Pulmonary artery endothelial cell (primary cell): ENCODE data around the gene ENTREP1. TPM values are rescaled to one million over a fixed set of nuclear protein-coding genes. Genes with fewer than 3 reads are reported as not detected.
"Not testable (repeated sequence)": the region's sequence is repeated elsewhere in the genome, so short reads cannot be mapped to it uniquely, and the experiment has no call there.

Experiments
- DNase-seq: peaks from one replicate; pipeline ENCODE4 v3.0.0-alpha.2; 2011; ENCODE audit warnings: low read depth, low spot score
- total RNA-seq: library from RNA; depleted of rRNA; stranded (reverse); fragments of >200 nt; gene quantifications from 2 replicates; pipeline ENCODE4 v1.2.3, GENCODE V29; 2014

The ENTREP1 gene, protein sequence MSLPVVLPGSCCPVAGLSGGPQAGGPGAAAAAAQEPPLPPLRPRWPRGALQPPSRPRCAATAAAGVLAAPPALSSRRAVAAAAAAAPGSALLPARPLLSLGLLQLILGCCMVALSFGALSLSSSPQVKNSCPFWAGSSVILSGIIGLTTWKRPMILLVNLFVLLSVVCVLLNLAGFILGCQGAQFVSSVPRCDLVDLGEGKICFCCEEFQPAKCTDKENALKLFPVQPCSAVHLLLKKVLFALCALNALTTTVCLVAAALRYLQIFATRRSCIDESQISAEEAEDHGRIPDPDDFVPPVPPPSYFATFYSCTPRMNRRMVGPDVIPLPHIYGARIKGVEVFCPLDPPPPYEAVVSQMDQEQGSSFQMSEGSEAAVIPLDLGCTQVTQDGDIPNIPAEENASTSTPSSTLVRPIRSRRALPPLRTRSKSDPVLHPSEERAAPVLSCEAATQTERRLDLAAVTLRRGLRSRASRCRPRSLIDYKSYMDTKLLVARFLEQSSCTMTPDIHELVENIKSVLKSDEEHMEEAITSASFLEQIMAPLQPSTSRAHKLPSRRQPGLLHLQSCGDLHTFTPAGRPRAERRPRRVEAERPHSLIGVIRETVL
- 1.5 and 3.5 TPM in 2 replicates for total RNA-seq

GRCh38 chr9:69324549-69325401, at the start of gene ENTREP1:
ENTREP1 (plus strand) TSS chr9:69325215; CDS start chr9:69325310, 95 bp downstream.
- DNase-seq = no peak

- no peak for DNase-seq
These were observed 48.2 kb upstream of the ENTREP1 start for GRCh38 chr9:69276775-69277174.

DNA sequence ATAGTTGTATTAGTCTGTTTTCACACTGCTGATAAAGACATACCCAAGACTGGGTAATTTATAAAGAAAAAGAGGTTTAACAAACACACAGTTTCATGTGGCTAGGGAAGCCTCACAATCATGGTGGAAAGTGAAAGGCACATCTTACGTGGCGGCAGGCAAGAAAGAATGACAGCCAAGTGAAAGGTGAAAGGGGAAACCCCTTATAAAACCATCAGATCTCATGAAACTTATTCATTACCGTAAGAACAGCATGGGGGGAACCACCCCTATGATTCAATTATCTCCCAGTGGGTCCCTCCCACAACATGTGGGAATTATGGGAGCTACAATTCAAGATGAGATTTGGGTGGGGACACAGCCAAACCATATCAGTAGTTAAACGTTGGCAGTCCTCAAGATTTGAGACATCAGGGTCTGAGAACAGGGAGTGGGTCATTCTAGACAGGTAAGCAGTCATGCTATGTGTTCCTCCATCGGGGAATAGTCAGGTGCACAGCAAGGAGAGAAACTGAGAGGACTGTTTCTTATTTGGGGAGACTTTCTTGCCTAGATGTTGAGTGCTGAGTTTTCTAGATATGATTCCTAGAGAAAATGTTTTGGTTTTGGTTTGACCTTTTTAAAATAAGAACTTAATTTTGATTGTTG, 45.8 kb upstream of the ENTREP1 start:
- DNase-seq = no peak

- DNase-seq = no peak
These were observed 45.3 kb upstream of the ENTREP1 start for GRCh38 chr9:69279733-69280132.

- peak; percentile 10 for DNase-seq
These were observed 42.0 kb upstream of the ENTREP1 start for GRCh38 chr9:69283003-69283402.

DNA sequence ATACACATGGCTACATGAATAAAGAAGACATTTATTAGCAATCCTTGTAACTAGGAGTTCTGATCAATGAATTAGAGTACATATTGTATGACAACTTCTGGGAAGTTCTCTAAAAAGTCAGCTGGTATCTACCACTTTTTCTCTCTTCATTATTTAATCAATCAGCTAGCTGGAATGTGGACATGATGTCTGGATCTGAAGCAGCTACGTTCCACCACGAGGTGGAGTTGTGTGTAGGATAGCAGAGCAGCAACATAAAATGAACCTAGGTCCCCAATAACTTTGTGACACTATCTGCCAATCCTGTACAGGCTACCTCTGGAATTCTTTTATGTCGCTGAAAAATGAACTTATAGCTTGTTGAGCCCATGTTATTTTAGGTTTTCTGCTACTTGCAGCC, 32.9 kb upstream of the ENTREP1 start:
- DNase-seq = no peak

GRCh38 chr9:69293156-69293555, 31.9 kb upstream of the ENTREP1 start:
- DNase-seq = no peak

- no peak for DNase-seq
These were observed 29.0 kb upstream of the ENTREP1 start for GRCh38 chr9:69295872-69296552.

- DNase-seq = no peak
These were observed 27.6 kb upstream of the ENTREP1 start for GRCh38 chr9:69297300-69297980.

DNA sequence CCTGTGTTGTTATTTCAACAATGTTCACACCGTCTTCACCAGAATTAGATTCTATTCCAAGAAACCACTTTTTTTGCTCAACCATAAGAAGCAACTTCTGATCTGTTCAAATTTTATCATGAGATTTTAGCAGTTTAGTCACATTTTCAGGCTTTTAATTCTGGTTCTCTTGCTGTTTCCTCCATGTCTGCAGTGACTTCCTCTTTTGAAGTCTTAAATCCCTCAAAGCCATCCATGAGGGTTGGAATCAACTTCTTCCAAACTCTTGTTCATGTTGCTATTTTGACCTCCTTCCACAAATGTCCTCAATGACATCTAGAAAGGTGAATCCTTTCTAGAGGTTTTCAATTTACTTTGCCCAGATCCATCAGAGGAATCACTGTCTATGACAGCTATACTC, 25.7 kb upstream of the ENTREP1 start:
- no peak for DNase-seq

DNA sequence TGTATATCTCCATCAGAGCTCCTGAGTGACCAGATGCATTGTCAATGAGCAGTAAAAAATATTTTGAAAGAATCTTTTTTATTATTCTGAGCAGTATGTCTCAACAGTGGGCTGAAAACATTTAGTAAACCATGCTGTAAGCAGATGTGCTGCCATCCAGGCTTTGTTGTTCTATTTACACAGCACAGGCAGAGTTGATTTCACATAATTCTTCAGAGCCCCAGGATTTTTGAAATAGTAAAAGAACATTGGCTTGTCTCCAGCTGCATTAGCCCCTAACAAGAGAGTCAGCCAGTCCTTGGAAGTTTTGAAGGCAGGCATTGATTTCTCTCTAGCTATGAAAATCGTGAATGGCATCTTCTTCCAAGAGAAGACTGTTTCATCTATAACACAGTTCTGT, 25.2 kb upstream of the ENTREP1 start:
- DNase-seq = no peak

GRCh38 chr9:69303331-69303730, 21.7 kb upstream of the ENTREP1 start:
- no peak for DNase-seq

- DNase-seq = not testable (repeated sequence)
These were observed 18.0 kb upstream of the ENTREP1 start for GRCh38 chr9:69306895-69307445.

- DNase-seq = no peak
These were observed 17.4 kb upstream of the ENTREP1 start for GRCh38 chr9:69307446-69308205.

DNA sequence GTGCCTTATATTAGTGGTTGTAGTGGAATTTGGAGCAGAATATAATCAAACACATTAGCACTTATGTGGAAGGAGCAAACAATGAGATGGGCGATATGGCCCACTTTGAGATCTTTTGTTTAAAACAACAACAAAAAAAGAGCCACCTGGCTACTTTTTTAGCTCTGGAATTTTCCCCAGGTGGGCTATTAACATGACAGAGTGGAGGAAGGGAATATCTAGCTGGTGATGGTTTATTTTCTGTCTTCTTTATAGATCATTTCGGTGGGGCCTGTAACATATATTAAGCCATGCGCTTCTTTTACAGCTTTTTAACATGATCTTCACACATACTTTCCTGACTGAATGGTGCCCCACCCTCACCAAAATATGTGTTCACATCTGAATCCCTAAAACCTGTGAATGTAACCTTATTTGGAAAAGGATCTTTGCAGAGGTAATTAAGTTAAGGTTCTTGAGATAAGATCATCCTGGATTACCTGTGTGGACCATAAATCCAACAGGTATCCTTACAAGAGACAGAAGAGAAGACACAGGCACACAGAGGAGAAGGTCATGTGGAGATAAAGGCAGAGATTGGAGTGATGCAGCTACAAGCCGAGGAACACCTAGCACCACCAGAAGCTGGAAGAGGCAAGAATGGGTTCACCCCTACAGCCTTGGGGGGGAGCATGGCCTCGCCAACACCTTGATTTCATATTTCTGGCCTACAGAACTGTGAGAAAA, 16.6 kb upstream of the ENTREP1 start:
- no peak for DNase-seq

DNA sequence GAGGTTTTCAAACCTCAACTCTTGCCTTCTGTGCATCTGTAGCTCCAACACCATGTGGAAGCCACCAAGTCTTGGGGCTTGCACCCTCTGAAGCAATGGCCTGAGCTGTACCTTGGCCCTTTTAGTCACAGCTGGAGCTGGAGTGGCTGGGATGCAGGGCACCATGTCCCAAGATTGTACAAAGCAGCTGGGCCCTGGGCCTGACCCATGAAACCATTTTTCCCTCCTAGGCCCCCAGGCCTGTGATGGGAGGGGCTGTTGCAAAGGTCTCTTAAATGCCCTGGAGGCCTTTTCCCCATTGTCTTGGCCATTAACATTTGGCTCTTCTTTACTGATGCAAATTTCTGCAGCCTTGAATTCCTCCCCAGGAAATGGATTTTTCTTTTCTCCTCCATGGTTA, 11.8 kb upstream of the ENTREP1 start:
- no peak for DNase-seq

GRCh38 chr9:69314547-69314946, 10.5 kb upstream of the ENTREP1 start:
- DNase-seq = no peak

DNA sequence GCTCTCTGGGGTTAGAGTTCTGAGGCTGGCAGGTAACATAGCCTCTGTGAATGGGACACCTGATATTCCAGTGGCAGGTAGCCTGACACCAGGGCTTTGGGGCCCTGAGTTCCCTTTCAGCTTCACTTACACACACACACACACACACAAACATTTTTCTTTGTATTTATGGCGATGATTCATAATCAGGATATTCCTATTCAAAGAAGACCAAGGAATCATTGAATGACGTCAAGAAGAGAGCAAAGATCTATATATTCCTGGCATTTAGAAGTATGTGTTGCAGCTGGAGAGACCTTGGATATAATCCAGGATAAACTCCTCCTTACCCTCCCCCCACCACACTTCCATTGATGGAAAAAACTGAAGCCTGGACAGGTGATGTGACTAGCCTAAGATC, 7.9 kb upstream of the ENTREP1 start:
- DNase-seq = no peak

DNA sequence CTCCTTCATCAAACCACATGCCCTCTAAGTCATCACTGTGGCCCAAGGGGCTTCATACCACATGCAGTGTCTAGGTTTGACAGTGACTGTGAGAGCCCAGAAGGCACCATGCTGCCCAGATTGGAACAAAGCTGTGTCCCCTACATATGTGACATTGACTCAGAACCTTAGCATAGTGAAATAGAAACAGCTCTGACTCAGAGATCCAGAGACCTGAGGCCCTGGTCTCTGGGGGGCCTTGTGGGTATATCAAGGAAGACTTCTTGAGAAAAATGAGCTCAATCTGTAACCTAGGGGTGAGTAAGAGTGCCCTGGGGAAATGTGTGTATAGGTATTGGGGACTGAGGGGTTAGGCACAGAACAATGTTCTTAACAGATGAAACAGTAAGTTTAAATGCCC, 7.1 kb upstream of the ENTREP1 start:
- DNase-seq = no peak
